ENCODE data around the gene GPR108. TPM values are rescaled to one million over a fixed set of nuclear protein-coding genes. Genes with fewer than 3 reads are reported as not detected.

Gene GPR108
- total and polyA plus RNA-seq, 2 of the 8 experiments (the other 6 are each of a cell fraction or from before 2014, with no cell fraction given): 34.9 to 46.0 TPM

DNA sequence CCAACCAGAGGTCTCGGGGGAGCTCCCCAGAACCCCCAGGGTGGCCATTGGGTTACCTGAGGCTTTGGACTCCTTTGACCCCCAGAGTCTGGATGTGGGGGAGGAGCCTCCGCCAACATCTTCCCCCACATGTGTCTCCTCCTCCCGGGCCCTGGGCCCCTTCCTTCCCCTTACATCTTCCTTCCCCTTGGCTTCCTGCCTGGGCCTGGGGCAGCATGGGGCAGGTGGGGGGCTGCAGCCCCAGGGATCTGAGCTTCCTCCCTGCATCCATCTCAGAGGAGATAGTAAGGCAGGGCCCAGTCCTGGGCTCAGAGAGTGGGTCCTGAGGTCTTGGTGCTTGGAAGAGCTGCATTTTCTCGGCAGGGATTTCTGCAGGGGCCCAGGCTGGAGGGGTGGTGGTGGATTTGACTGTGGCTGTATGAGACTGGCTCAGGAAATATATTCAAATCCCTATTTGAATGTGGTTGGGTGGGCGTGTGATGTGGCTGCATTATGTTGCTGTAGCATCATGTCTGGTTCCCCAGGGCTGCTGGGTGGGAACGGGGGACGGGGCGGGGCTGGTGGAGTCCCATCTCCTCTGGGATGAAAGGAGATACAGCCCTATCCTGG, 36.0 kb upstream of the GPR108 start (continued):
- no peak for TF ChIP-seq CEBPB (IDR thresholded peaks at IDR 0.05; ENCODE audit: low read depth, low read length)
- no peak for TF ChIP-seq GTF2F1 (IDR thresholded peaks at IDR 0.05; ENCODE audit: borderline replicate concordance, low read depth, low read length)
